Large intestine (tissue), 3 donors: ENCODE data around the gene SLC2A8. TPM values are rescaled to one million over a fixed set of nuclear protein-coding genes. Genes with fewer than 3 reads are reported as not detected.

Experiments used
- DNase-seq, 2 donors: peaks; one replicate each; pipeline versions ENCODE4 v3.0.0 to v3.0.0-alpha.2; 2013
- H3K27ac ChIP-seq: one replicate; pipeline ENCODE4 v1.5.1; 2013; ENCODE audit warnings: low read length
- H3K27me3 ChIP-seq: 2 replicates; pipeline ENCODE4 v1.6.1; 2013; ENCODE audit warnings: low read length; ENCODE audit not compliant: control insufficient read depth, insufficient read depth
- H3K36me3 ChIP-seq: 2 replicates; pipeline ENCODE4 v1.6.1; 2013; ENCODE audit warnings: low read length; ENCODE audit not compliant: control insufficient read depth, insufficient read depth
- H3K4me1 ChIP-seq: one replicate; pipeline ENCODE4 v1.6.1; 2013; ENCODE audit warnings: low read length; ENCODE audit not compliant: control insufficient read depth, insufficient read depth
- H3K4me3 ChIP-seq: one replicate; pipeline ENCODE4 v1.5.1; 2013; ENCODE audit warnings: low read length
- H3K9me3 ChIP-seq: one replicate; pipeline ENCODE4 v1.6.1; 2013; ENCODE audit warnings: mild to moderate bottlenecking, low read depth, low read length, moderate library complexity; ENCODE audit not compliant: control insufficient read depth
- WGBS: methylation state at CpG from one replicate; pipeline ENCODE4 v1.1.5; 2013; ENCODE audit warnings: low lambda C conversion rate; ENCODE audit not compliant: insufficient coverage; 5-methylcytosine and 5-hydroxymethylcytosine counted together
- polyA plus RNA-seq: library from polyadenylated mRNA; unstranded; fragments of 120-200 nt; gene quantifications from one replicate; pipeline ENCODE4 v1.2.1, GENCODE V29; 2013

Gene SLC2A8
- polyA plus RNA-seq, 1 donor: 58.3 TPM

- no peak for DNase-seq
- Histone ChIP-seq H3K36me3 (peaks cover 16% of the 10 kb centered on the region), H3K27ac (no peak overlapping the region), H3K9me3 (no peaks in the 10 kb centered on the region), H3K4me3 (no peak overlapping the region), H3K4me1 (peaks cover 8% of the 10 kb centered on the region), H3K27me3 (no peaks in the 10 kb centered on the region)
- WGBS: no CpG with 5 or more reads among the region's 8 CpGs
Observed at GRCh38 chr9:127360250-127360649, 36.7 kb upstream of the SLC2A8 start.

DNA sequence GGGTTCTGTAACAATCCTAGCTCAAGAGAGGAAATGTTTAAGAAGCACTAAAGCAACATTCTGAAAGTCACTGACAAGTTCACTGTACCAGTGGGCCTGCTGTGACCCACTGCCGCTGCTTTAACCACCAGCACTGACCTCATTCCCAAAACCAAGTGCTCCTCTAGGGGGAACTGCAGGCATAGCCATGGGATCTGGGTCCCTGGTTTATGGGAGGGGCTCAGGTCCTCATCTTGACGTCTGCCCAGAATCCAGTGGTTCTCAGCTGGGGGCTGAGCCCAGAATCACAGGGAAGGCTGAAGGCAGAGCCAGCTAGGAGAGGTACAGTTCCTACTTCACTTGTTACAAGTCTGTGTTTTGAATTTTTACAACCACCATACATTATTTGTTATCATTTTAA lies 36.1 kb upstream of the SLC2A8 start:
- H3K4me3 ChIP-seq: no peak overlapping the region
- no CpG with 5 or more reads among the region's 2 CpGs for WGBS
- peak overlapping the region; percentile 28 for H3K27ac ChIP-seq
- peaks cover 8% of the 10 kb centered on the region for H3K4me1 ChIP-seq
- peak in 1 of 2 donors; percentile 52 for DNase-seq
- peaks cover 18% of the 10 kb centered on the region for H3K36me3 ChIP-seq
- H3K9me3 ChIP-seq: no peaks in the 10 kb centered on the region
- no peaks in the 10 kb centered on the region for H3K27me3 ChIP-seq

GRCh38 chr9:127361561-127361960 lies 35.4 kb upstream of the SLC2A8 start:
- Histone ChIP-seq H3K4me3 (no peak overlapping the region), H3K27ac (peak overlapping the region; percentile 28), H3K27me3 (no peaks in the 10 kb centered on the region), H3K36me3 (peaks cover 14% of the 10 kb centered on the region), H3K9me3 (no peaks in the 10 kb centered on the region), H3K4me1 (peaks cover 8% of the 10 kb centered on the region)
- DNase-seq: peak; percentile 6 to 58
- no CpG with 5 or more reads among the region's 3 CpGs for WGBS

DNA sequence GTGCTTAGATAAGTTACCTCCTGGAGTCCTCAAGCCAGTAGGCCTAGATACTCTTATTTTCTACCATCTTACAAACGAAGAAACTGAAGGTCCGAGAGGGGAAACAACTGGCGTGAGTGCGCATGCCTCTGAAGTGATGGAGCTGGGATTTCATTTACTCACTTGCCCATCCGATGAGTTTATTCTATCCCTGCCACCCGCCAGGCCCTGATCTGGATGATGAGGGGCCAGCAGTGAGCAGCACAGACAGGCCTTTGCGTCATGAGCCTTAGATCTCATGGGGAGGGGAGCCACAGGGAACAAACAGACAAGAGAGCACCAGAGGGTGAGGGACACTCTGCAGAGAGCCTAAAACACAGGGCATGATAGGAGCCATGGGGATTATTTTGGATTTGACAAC lies 34.1 kb upstream of the SLC2A8 start:
- no peak for DNase-seq
- no peak overlapping the region for H3K4me3 ChIP-seq
- H3K4me1 ChIP-seq: peaks cover 14% of the 10 kb centered on the region
- H3K9me3 ChIP-seq: no peaks in the 10 kb centered on the region
- H3K36me3 ChIP-seq: peaks cover 7% of the 10 kb centered on the region
- H3K27me3 ChIP-seq: no peaks in the 10 kb centered on the region
- no CpG with 5 or more reads among the region's 7 CpGs for WGBS
- H3K27ac ChIP-seq: no peak overlapping the region

GRCh38 chr9:127365461-127365860 lies 31.5 kb upstream of the SLC2A8 start:
- DNase-seq: no peak
- Histone ChIP-seq H3K4me3 (no peak overlapping the region), H3K27me3 (no peaks in the 10 kb centered on the region), H3K36me3 (peaks cover 3% of the 10 kb centered on the region), H3K9me3 (no peaks in the 10 kb centered on the region), H3K4me1 (peaks cover 38% of the 10 kb centered on the region), H3K27ac (no peak overlapping the region)
- WGBS: no CpG with 5 or more reads among the region's 10 CpGs

GRCh38 chr9:127366594-127366993 lies 30.4 kb upstream of the SLC2A8 start:
- H3K4me3 ChIP-seq: no peak overlapping the region
- H3K27me3 ChIP-seq: no peaks in the 10 kb centered on the region
- peaks cover 43% of the 10 kb centered on the region for H3K4me1 ChIP-seq
- DNase-seq: no peak
- H3K9me3 ChIP-seq: no peaks in the 10 kb centered on the region
- H3K27ac ChIP-seq: no peak overlapping the region
- WGBS: 90% methylated on average over 2 of the region's 7 CpGs
- H3K36me3 ChIP-seq: peaks cover 3% of the 10 kb centered on the region

DNA sequence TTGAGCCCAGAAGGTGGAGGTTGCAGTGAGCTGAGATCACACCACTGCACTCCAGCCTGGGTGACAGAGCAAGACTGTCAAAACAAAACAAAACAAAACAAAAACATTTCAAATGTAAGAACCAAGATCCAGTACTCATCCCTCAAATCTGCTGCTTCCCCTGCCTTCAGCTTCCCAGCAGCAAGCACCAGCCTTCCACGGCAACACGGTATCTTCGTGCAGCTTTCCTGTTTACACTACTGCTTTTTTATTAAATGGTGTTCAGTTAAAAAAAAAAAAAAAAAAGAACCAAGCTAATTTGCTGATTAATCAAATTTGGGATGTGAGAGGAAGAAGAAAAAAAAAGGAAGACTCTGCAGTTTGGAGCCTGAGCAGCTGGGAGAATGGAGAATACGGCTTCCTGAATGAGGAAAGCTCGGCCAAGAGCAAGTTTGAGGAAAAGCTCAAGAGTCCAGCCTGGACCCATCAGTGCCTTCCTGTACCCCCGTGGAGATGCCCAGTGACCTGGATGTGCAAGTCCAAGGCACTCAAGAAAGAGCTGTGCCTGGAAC lies 28.0 kb upstream of the SLC2A8 start:
- no peaks in the 10 kb centered on the region for H3K9me3 ChIP-seq
- no peak for DNase-seq
- no CpG with 5 or more reads among the region's 6 CpGs for WGBS
- H3K36me3 ChIP-seq: peaks cover 3% of the 10 kb centered on the region
- no peak overlapping the region for H3K4me3 ChIP-seq
- H3K27me3 ChIP-seq: no peaks in the 10 kb centered on the region
- peaks cover 40% of the 10 kb centered on the region for H3K4me1 ChIP-seq
- peak overlapping the region; percentile 87 for H3K27ac ChIP-seq

GRCh38 chr9:127369428-127369827 lies 27.5 kb upstream of the SLC2A8 start:
- DNase-seq: peak; percentile 13 to 48
- Histone ChIP-seq H3K27me3 (no peaks in the 10 kb centered on the region), H3K27ac (peak overlapping the region; percentile 87), H3K36me3 (peaks cover 3% of the 10 kb centered on the region), H3K4me1 (peaks cover 40% of the 10 kb centered on the region), H3K4me3 (no peak overlapping the region), H3K9me3 (no peaks in the 10 kb centered on the region)
- no CpG with 5 or more reads among the region's 8 CpGs for WGBS

DNA sequence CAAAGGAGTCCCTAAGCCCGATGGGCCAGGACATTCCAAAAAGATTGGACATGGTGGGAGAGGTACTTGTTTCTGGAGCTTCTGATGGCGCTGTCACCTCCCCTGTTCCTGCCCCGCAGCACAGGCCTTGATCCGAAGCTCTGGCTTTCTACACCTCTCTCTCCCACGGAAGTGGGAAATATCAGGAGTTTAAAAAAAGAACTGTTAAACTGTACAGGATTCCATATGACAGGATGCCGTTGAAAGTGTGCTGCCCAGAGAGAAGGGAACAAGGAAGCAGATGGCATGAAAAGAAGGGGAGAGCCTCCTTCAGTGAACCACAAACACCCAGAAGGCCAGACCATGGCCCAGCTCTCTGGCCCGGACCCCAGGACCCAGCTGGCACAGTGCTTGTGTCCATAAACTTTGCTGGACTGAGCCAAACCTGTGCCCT lies 26.8 kb upstream of the SLC2A8 start:
- no peaks in the 10 kb centered on the region for H3K9me3 ChIP-seq
- peaks cover 40% of the 10 kb centered on the region for H3K4me1 ChIP-seq
- H3K27me3 ChIP-seq: no peaks in the 10 kb centered on the region
- H3K4me3 ChIP-seq: no peak overlapping the region
- no peak for DNase-seq
- 83% methylated on average over 1 of the region's 7 CpGs for WGBS
- H3K36me3 ChIP-seq: peaks cover 3% of the 10 kb centered on the region
- peak overlapping the region; percentile 87 for H3K27ac ChIP-seq

DNA sequence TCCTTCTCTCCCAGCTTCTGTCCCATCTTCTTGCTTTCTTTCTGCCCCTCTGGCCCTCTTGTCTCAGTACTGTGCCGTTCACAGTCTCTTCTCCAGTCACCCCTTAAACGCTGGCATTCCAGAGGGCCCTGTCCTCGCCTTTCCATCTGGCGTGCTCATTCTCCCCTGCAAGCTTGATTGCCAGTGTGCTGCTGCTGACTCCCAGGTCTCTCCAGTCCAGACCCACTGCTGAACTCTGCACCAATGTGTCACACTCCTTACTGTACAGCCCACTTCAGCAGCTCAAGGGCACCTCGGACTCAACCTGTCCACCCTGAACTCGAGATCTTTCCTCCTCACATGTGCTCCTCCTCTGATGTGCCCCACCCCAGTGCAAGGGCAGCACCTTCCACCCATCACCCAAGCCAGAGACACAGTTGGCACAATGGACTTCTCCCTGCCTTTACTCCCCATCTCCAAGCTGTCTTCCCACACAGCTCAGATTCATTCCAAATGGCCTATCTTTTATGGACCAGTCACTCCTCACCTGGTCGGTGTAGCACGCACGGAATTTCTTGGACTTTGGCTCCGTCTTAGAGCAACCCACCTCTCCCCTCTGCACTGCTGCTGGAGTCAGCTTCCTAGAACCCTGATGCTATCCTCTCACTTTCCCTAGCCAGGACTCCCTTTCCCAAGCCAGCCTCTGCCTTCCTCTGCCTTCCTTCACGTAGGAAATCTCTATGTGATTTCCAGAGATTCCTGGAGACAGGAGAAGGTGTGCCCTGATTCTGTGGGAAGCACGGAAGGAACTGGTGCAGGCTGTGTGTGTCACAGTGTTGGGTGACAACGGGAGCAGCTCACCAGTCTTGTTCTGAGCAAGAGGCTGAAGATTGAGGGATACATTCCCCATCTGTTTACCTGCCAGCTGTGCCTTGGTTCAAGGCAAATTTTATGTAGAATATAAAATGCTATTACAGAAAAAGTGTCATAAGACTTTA lies 26.0 kb upstream of the SLC2A8 start:
- Histone ChIP-seq H3K36me3 (no peaks in the 10 kb centered on the region), H3K9me3 (no peaks in the 10 kb centered on the region), H3K4me3 (no peak overlapping the region), H3K27ac (peak overlapping the region; percentile 87), H3K27me3 (no peaks in the 10 kb centered on the region), H3K4me1 (peaks cover 40% of the 10 kb centered on the region)
- WGBS: 0% methylated on average over 1 of the region's 13 CpGs
- peak; percentile 81 to 93 for DNase-seq
